Measurements from ENCODE around the gene CYP21A2. TPM values are rescaled to one million over a fixed set of nuclear protein-coding genes. Genes with fewer than 3 reads are reported as not detected.

The CYP21A2 gene
- total and polyA plus RNA-seq, 10 of the 15 experiments (the other 5 are each of a cell fraction or from before 2014, with no cell fraction given) = 0.04 to 0.92 (median 0.23) TPM; not detected in 7

DNA sequence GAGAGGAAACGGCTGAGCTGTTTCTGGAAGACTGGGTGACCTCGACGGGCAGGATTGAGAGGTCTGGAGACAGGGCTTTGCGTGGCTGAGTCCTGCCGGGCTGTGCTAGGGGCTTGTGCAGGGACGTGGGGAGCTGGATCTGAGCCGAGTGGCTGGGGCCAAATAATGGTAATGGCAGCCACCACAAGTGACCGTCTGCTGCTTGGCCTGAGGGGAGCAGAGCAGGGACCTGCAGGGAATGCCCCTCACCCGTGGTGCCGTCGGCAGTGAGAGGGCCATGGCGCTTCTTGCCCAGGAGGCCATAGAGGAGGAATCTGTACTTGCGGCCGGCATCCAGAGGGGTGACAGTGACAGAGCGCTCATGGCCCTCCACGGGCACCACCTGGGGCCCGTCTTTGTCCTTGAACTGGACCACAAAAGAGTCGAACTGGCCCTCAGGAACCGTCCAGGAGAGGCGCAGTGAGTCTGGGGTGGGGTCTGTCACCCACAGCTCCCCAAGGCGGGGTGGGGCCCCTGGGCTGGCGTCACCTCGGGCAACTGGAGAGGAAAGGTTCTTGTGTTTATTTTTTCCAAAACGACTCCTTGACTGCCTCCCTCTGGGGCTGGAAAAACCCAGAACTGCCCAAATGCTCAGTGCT, 31.8 kb downstream of the CYP21A2 start (continued):
- TF ChIP-seq, protein P1, sequence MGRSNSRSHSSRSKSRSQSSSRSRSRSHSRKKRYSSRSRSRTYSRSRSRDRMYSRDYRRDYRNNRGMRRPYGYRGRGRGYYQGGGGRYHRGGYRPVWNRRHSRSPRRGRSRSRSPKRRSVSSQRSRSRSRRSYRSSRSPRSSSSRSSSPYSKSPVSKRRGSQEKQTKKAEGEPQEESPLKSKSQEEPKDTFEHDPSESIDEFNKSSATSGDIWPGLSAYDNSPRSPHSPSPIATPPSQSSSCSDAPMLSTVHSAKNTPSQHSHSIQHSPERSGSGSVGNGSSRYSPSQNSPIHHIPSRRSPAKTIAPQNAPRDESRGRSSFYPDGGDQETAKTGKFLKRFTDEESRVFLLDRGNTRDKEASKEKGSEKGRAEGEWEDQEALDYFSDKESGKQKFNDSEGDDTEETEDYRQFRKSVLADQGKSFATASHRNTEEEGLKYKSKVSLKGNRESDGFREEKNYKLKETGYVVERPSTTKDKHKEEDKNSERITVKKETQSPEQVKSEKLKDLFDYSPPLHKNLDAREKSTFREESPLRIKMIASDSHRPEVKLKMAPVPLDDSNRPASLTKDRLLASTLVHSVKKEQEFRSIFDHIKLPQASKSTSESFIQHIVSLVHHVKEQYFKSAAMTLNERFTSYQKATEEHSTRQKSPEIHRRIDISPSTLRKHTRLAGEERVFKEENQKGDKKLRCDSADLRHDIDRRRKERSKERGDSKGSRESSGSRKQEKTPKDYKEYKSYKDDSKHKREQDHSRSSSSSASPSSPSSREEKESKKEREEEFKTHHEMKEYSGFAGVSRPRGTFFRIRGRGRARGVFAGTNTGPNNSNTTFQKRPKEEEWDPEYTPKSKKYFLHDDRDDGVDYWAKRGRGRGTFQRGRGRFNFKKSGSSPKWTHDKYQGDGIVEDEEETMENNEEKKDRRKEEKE (IDR thresholded peaks at IDR 0.05) = no peak
- TF ChIP-seq NFYA (IDR thresholded peaks at IDR 0.05; ENCODE audit: borderline replicate concordance, low read depth, low read length) (no peak), EZH2 (IDR thresholded peaks at IDR 0.05; ENCODE audit: borderline replicate concordance, control insufficient read depth, low read depth, low read length) (no peak), SP1 (IDR thresholded peaks at IDR 0.05; ENCODE audit: low read depth, low read length) (no peak)
- TF ChIP-seq, protein P2, sequence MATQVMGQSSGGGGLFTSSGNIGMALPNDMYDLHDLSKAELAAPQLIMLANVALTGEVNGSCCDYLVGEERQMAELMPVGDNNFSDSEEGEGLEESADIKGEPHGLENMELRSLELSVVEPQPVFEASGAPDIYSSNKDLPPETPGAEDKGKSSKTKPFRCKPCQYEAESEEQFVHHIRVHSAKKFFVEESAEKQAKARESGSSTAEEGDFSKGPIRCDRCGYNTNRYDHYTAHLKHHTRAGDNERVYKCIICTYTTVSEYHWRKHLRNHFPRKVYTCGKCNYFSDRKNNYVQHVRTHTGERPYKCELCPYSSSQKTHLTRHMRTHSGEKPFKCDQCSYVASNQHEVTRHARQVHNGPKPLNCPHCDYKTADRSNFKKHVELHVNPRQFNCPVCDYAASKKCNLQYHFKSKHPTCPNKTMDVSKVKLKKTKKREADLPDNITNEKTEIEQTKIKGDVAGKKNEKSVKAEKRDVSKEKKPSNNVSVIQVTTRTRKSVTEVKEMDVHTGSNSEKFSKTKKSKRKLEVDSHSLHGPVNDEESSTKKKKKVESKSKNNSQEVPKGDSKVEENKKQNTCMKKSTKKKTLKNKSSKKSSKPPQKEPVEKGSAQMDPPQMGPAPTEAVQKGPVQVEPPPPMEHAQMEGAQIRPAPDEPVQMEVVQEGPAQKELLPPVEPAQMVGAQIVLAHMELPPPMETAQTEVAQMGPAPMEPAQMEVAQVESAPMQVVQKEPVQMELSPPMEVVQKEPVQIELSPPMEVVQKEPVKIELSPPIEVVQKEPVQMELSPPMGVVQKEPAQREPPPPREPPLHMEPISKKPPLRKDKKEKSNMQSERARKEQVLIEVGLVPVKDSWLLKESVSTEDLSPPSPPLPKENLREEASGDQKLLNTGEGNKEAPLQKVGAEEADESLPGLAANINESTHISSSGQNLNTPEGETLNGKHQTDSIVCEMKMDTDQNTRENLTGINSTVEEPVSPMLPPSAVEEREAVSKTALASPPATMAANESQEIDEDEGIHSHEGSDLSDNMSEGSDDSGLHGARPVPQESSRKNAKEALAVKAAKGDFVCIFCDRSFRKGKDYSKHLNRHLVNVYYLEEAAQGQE (IDR thresholded peaks at IDR 0.05; ENCODE audit: low read depth, low read length) = no peak
- TF ChIP-seq, protein P3, sequence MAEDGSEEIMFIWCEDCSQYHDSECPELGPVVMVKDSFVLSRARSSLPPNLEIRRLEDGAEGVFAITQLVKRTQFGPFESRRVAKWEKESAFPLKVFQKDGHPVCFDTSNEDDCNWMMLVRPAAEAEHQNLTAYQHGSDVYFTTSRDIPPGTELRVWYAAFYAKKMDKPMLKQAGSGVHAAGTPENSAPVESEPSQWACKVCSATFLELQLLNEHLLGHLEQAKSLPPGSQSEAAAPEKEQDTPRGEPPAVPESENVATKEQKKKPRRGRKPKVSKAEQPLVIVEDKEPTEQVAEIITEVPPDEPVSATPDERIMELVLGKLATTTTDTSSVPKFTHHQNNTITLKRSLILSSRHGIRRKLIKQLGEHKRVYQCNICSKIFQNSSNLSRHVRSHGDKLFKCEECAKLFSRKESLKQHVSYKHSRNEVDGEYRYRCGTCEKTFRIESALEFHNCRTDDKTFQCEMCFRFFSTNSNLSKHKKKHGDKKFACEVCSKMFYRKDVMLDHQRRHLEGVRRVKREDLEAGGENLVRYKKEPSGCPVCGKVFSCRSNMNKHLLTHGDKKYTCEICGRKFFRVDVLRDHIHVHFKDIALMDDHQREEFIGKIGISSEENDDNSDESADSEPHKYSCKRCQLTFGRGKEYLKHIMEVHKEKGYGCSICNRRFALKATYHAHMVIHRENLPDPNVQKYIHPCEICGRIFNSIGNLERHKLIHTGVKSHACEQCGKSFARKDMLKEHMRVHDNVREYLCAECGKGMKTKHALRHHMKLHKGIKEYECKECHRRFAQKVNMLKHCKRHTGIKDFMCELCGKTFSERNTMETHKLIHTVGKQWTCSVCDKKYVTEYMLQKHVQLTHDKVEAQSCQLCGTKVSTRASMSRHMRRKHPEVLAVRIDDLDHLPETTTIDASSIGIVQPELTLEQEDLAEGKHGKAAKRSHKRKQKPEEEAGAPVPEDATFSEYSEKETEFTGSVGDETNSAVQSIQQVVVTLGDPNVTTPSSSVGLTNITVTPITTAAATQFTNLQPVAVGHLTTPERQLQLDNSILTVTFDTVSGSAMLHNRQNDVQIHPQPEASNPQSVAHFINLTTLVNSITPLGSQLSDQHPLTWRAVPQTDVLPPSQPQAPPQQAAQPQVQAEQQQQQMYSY (CRISPR knock-in tag; IDR thresholded peaks at IDR 0.05) = no peak
